GM23248 (cell line): Measurements from ENCODE around the gene CKAP5.

ENCODE experiments used
- EZH2 ChIP-seq: fragments of 200-600 bp; sonication (generic); IDR thresholded peaks from 2 replicates; pipeline ENCODE4 v1.6.1; 2018; ENCODE audit warnings: antibody characterized with exemption, mild to moderate bottlenecking; ENCODE audit not compliant: insufficient read depth, poor library complexity, severe bottlenecking
- EZH2phosphoT487 ChIP-seq: fragments of 200-600 bp; sonication (generic); IDR thresholded peaks from 2 replicates; pipeline ENCODE4 v1.6.1; 2018; ENCODE audit warnings: antibody characterized with exemption, moderate library complexity, mild to moderate bottlenecking, low read depth; ENCODE audit not compliant: insufficient read depth

- no peak for TF ChIP-seq EZH2
- no peak for TF ChIP-seq EZH2phosphoT487
Measured at GRCh38 chr11:46868912-46869311, 22.8 kb upstream of the CKAP5 start.
